HG03175 (cell line): ENCODE data around the gene LINC01488.

Source experiments
- ATAC-seq: cut with Tn5 transposase; IDR thresholded peaks from one replicate; pipeline ENCODE4 v1.9.1; 2021; ENCODE audit warnings: mild to moderate bottlenecking, moderate library complexity; ENCODE audit not compliant: unreplicated experiment

The LINC01488 gene

DNA sequence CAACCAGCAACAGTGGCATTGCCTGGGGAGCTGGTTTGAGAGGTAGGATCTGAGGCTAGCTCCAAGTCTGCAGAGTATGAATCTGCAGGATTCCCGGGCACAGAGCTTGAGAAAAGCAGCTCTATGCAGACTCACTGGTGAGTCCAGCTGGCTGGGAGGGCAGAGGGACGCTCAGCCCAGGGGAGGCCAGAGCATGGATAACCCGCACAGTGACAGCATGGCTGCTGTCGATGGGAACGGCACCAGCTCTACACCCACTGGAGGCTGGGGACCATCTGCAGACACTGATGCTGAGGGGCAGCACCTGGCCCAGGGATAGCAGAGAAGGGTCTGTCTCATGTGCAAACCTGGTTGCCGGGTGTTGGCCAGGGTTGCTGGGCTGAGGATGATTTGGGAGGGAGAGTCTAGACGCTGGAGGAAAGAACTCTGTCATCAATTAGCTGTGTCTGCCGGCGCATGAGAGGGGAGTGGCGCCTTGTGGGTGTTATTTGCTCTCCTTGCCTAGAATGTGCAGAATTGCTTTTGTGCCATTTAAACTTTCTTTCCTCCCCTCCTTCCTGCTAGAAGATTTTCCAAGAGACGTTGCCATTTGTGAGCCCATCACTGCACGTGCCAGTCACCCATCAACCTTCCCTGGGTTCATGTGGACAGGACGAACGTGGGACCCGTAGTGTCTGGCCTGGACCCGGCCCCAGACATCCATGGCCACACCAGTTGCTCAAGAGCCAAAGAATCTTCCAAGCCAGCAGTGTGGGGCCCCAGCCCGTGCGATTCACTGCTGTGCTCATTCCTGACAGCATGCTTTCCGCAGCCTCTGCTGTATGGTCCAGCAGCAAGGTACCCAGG is 19.1 kb upstream of the LINC01488 start:
- no peak for ATAC-seq

DNA sequence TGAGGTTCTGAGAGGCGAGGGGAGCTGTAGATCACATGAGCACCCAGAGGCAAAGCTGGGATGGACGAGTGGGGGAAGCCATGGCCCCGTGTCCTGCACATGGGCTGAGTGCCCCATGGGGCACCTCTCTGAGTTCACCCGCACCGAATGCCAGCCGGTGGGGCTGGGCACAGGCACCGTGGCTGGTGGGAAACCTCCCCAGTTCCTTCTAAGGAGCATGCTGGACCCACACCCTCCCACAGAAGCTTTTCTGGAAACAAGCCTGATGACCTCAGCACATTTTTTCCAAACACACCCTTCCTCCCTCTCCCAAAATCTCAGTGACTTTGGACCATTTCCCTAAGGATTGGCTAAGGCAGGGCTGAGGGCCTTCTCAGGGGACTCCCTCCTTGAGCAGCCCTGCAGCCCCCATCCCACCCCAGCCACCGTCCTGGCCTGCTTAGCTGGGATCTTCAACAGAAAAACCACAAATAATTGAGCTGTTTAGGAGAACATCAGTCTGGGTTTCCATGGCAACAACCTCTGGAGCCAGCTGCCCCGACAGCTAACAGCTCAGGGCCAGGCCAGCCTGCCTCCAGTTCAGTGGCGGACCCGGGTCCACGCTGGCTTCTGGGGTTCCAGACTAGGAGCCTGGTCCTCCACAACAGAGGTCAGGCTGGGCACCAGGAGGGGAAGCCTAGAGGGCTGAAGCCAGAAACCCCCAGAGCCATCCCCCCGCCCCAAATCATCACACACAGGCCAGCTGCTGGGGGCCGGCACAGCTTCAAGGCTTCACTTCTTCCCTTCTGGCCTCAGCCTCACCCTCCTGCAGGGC is 18.1 kb upstream of the LINC01488 start:
- ATAC-seq, result no peak

DNA sequence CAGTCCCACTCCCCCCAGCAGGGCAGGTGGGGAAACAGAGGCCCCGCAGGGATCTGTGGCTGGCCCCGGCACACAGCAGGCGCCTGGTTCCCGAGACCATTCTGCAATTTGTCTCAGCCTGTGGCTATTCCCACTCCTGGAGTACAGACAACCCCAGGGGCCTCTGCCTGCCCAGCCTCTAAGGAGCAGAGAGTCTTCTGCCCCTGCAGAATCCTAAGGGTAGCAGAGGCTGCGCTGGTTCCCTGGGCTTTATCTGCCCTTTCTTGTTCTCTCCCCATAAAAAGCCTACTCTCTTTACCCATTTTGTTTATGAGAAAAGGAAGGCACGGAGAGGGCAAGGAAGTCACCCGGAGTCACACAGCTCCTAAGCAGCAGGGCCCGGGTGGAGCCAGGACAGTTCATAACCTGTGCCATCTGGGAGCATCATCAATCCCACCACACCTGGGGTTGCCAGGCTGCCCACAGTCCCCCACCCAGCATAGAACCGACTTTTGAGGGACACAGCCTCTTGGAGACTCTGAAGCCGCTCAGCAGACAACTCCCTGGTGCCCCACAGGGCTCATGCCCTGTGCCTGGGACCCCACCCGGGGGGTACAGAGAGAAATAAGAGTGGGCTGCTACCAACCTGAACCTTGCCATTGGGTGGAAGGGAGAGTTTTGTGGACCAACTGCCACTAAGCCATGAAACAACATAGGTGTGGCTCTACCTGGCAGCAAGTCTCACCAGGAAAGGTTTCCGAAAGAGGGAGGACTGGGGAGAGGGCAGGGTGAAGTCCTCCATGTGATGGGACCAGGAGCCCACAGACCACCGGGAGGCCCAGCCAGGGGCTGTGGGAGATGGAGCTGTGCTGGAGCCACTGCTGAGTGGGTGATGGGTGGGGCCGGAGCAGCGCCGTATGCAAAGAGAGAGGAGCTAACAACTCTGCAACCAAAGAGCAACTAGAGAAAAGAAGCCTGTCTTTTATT is 17.2 kb upstream of the LINC01488 start:
- no peak for ATAC-seq

DNA sequence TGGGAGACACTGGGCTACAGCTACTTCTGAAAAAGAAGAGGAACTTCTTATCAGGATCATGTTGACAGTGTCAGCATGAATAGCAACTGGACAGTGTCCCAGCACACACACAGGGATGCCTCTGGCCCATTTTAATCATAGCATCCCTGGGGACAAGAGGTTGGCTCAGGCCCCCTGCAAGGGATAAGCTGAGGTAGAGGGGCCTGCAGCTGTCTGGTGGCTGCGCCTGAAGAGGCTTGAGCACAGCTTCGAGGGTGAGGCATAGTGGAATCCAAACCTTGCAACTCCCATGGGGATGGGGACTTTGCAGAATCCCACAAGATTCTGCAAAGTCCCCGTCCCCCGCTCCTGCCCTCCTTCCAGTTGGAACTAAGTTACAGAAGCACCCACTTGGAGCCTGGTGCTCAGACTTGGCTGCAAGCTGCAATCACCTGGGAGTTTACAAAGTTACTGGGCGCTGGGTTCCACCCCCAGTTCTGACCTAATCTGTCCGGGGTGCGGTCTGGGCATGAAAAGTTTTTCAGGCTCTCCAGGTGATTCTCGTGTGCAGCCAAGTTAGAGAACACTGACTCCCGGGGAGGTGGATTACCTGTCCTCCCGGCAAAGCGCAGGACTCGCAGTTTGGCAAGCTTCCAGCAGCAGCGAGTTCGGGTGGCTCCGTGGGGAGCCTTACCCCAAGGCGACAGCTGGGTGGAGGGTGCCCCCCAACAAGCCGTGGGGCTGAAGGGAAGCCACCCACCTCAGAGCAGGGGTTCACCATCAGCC is 16.0 kb upstream of the LINC01488 start:
- ATAC-seq, result no peak

DNA sequence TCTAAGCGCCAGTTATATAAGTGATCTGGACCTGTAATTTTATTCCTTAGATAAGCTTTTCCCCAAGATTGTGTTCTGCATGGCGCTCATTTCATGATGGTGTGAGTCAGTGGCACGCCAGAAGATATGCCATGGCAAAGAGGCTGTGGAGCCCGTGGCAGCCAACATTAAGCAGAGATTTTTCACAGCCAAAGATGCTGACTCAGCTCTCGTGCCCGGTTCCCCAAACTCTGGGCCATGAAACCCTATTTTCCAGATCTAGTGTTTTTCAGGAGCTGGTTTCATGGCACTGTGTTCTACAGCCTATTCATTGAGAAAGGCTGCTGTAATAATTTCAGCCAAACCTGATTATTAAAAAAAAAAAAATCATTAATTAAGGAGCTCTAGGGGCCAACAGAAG is 15.4 kb upstream of the LINC01488 start:
- ATAC-seq, result no peak

DNA sequence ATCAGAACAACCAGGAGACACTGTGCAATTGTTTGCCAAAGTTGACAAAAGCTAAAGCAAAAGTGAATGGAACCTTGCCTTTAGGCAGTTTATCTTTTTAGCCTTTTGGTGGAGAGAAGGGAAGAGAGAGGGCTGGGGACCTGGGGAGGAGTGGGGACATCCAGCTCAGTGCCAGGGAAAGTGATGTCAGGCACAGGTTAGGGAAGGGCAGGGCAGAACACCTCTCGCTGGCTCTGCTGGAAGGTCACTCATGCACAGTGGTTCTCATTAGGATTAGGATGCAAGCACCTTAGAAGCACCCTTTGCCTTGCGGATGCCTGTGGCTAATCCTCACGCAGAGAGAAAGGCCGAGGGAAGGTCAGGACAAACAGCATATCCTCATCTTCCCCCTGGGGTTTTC is 14.3 kb upstream of the LINC01488 start:
- no peak for ATAC-seq

DNA sequence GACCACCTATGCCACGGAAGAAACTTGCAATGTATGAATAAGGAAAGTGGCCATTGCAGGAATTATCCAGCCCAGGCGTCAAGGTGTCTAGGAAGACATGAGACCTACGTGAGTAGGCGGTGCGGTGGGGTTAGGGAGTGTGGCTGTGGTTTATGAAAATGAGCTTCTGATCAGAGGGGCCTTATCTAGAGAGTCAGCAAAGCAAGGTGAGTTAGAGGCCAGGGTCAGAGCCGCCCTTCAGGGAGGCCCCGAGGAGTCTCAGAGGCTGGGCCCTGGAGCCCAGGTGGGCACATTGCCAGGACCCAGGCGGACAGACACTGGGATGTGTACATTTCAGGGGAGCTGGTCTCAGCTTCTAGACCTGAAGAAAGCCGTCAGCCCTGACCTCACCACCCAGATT is 13.8 kb upstream of the LINC01488 start:
- no peak for ATAC-seq

DNA sequence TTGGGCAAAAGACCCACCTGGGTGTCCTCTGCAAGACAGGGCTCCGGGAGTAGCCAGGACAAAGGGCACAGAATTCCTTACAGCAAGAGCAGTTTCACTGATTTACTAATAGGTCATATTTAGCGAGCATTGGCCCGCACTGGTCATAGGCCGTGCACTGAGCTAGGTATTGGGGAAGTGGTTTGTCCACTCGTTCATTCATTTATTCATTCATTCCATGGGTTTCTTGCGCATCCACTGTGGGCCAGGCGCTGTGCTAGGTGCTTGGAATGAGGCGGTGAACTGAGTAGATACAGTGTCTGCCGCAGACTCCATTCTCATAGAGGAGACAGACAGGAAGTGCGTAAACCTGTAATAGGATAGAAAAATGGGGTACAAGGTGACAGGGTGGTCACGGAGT is 13.2 kb upstream of the LINC01488 start:
- ATAC-seq, result no peak

DNA sequence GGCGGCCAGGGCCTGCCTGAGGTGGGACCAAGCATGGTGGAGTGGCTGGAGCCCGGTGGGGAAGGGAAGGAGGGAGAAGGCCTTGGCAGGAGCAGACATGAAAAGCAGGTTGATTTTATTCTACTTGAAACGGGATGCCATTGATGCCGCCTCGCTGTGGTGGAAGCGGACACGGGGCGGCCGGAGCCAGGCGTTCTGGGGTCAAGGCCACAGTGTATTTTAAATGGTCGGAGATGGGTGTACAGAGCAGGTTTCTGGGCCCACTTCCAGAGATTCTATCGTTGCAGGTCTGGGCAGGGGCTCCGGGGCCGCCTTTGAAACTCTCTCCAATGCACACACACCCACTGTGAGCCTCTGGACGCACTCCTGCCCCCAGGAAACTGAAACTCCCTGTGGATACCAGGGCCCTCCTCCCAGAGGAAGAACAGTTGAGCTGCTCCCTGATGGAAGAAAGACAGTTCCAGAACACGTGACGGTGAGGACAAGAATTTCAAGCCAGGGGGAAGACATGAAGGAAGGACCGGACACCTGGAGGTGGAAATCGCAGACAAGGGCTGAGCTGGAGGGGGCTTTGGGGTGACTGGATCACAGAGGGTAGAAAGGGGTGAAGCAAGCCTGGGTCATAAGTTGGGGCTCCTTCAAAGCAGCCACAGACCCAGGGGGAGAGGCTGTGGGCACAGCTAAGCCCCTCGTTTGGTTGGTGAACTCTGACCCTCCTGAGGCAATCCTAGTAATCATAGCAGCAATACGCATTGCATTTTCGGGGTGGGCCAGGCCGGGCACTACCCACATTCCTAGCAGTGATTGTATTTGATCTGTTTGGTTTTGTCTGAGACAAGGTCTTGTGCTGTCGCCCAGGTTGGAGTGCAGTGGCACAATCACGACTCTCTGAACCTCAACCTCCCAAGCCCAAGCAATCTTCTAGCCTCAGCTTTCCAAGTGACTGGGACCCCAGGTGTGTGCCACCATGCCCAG is 12.3 kb upstream of the LINC01488 start:
- no peak for ATAC-seq

DNA sequence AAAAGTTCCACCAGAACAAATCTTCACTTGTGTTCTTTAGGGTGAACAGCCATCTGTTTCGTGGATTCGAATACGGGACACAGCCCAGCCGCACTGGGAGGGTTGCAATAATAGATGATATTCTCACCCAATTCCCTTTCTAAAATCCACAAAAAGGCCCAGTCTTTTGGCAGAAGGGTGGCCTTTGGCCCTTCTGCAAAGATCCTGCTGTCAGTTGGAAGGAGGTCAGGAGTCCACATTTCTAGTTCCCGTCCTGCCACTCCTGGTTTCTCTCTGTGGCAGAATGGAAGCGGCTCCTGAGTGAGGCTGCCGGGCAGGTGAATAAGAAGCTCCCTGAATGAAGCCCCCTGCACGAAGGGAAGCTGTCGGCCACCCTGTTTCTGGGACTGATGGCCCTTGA is 11.2 kb upstream of the LINC01488 start:
- ATAC-seq, result no peak

DNA sequence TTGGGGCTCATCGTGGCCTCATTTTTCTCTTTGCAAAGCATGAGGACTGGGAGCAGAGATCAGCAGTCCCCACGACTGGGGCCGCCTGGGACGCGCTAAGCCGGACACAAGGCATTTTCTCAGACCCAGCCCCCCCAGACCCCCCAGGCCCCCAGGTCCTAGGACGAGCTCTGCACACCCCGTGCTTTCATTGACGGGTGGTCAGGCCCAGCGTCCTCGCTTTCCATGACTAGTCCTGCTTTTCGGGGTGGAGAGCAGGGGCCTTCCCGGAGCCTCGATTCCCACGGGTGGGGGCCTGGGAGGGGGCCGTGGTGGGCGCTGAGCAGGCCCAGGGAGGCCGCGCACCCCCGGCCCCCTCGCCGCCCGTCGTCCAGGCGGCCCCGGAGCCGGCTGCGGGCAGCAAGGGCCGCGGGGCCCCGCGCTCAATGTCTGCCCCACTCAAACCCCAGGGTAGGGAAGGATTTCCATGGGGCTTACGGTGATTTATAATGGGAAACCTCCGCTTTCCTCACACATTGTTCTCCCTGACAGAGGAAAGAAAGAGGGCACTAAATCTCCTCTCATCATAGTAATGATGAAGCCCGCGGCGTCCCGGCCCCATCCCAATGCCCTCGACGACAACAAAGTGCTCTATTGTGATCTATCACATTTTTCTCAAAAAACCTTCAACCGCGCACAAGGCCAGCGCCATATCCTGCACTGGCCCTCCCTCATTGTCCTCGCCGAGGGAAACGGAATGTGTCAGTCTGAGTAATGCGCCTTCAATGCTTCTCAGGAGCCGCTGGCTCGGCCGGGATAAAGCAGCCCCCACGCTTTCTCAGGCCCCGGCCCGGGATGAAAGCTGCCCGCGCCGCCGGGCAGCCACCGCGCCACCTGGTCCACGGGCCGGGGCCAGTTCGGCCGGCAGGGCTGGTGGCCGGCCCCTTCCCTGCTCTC is 10.4 kb upstream of the LINC01488 start:
- ATAC-seq, result no peak

DNA sequence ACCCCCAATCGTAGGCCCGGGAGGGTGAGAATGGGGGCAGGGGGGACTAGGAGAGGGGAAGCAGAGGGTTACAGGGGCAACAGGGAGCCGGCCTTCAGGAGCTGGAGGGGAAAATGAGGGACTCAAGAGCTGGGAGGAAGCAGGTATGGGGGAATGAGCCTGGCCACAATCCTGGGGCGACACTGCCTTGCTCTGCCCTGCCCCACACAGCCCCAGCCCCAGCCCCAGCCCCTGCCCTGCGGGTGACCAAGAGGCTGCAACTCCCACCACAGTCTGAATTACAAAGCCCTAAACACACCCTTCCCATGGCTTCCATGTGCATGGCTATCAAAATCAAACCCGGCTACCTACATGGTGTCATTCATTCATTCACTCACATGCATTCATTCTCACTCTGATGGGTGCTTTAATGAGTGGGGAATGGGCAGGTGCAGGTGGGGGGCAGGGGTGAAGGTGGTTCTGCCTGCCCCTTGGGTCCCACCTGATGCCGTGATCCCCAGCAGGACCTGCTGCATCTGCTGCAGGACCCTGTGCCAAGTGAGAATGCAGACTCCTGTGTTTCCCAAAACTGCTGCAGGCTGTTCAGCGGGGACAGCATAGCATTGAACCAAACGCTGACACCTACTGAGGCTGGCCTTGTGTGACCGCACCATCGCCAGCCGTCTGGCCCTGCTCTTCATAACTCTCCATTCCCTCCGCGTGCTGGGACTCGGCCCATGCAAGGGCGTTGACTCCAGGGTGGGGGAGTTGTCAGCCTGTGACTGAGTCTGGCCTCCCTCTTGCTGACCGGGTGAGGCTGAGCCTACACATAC is 9.5 kb upstream of the LINC01488 start:
- ATAC-seq, result no peak

DNA sequence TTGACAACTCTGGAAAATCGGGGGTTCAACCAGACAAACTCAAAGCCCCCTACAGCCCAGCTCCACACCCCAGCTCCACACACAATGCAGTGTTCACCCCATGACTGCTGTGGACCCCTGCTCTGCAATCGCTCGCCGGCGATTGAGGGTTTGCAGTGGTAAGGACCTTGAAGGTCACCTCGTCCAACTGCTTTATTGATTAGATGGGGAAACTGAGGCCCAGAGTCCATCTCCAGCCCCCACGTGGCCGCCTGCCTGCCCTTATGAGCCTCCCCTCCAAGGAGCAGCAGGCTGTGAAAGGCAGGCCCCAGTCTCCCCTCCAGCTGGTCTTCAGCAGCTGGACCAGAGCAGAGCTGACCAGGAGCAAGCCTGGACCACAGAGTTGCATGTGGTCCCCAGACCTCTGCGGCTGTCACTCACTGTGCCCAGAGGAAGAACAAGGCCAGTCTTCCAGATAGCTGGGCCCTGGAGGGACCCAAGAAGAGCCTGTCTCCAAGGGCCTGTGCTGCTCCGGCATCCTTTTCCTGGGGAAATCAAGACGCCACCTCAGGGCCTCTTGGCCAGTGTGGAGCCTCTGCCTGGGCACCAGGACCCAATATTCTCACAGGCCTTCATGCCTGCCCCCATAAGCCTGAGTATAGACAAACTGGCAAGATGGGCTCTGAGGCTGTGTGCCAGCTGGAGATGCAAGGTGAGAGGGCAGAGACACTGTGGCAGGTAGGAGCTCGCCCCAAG is 8.8 kb upstream of the LINC01488 start:
- no peak for ATAC-seq

DNA sequence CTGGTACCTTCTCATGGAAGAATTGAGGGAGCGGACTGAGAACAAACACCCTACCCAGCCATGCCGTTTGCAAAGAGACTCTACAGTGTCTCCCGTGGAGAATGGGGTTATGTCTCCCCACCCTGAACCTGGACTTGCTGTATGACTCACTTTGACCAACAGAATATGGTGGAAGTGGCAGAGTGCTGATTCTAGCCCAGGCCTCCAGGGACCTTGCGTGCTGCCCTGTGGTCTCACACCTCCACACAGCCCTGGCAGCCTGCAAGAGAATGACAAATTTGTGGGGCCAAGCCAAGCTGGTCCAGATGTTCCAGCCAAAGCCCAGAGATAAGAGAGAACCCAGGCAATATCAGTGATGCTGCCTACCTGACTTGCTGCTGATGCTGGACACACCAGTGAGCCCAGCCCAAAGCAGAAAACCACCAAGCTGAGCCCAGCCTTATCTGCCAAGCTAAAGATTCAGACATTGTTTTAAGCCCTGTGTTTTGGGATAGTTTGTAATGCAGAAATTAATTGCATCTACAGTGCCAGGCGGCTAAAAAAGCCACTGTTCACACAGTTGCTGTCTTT is 8.1 kb upstream of the LINC01488 start:
- no peak for ATAC-seq

DNA sequence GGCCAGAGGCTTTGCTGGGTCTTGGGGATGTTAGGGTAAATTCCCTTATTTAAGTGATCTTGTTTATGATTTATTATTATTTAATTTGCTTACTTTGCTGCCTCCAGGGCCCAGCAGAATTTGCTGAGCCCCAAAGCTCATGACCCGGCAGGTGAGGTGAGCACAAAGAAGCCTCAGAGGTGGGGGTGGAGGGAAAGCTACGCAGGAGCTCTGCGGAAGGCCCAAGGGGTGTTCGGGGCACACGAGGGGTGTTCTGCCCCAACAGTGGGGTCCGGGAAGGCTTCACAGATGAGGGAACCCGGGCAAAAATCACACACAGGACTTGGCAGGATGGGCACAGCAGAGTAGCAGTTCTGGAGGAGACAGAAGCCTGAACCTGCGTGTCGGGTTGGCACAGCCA is 6.7 kb upstream of the LINC01488 start:
- ATAC-seq, result no peak

DNA sequence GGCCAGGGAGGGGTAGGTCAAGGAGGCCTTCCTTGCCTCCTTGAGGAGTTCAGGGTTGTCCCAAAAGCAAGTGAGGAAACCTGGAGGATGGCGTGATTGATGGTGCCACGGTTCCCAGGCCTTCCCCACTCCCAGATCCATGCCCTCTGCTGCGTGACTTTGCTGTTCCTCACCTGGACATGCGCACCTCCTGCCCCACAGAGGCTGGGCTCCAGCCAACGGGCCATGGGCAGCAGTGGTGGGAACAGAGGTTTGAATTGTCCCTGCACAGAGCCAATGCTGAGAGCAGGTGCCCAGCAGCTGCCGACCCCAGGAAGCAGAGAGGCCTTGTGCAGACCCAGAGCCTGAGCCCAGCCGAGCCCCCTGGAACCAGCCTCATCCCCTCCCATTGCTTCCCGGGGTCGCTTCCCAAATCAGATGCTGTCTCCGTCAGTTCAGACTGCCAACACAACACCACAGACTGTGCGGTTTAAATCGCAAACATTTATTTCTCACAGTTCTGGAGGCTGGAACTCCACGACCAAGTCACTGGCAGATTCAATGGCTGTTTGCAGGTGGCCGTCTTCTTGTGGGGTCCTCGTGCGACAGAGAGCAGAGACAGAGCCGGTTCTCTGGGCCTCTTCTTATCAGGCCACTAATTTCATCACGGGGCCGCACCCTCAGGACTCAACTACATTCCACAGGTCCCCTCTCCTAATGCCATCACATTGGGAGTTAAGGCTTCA is 6.2 kb upstream of the LINC01488 start:
- no peak for ATAC-seq
